Transverse colon (tissue), 4 donors: ENCODE results near the gene TMEM86A.

ENCODE experiments used
- CTCF ChIP-seq, 5 experiments: fragments of 200-600 bp in 3 of 5; fragments of 450-650 bp in 2 of 5; sonication (generic) in 3 of 5; IDR thresholded peaks; 1 replicate in 2 of 5; 2 replicates in 3 of 5; pipeline ENCODE4 v1.5.1; 2016 to 2017; ENCODE audit warnings: antibody characterized with exemption in 5 of 5, inconsistent platforms in 3 of 5, mild to moderate bottlenecking in 2 of 5, moderate library complexity in 1 of 5
- POLR2A ChIP-seq: fragments of 450-650 bp; IDR thresholded peaks from one replicate; pipeline ENCODE4 v1.6.1; 2016; ENCODE audit warnings: antibody characterized with exemption, mild to moderate bottlenecking, moderate library complexity
- POLR2AphosphoS5 ChIP-seq, 3 donors: sonication (generic); formaldehyde crosslinking; IDR thresholded peaks; one replicate each; pipeline ENCODE4 v1.6.1; 2016; ENCODE audit warnings: antibody characterized with exemption in 3 of 3

- TF ChIP-seq POLR2AphosphoS5 (IDR thresholded peaks at IDR 0.05) (no peak), CTCF (IDR thresholded peaks at IDR 0.05) (no peak), POLR2A (no peak)
Measured at GRCh38 chr11:18696638-18697225, 1.8 kb upstream of the TMEM86A start.
